ENCODE measurements around the gene KDELR3.

The KDELR3 gene

GRCh38 chr22:38467904-38468442 is at the start of gene KDELR3:
Gene KDELR3 (plus strand): TSS chr22:38468096. CDS start chr22:38468234, 138 bp downstream.
- in situ Hi-C loops (cut with HindIII; ENCODE audit: low sequenced_read_pairs), result no loop called here

- in situ Hi-C loops (cut with HindIII; ENCODE audit: low sequenced_read_pairs), result no loop called here
Measured at GRCh38 chr22:38418589-38418988, 49.3 kb upstream of the KDELR3 start.

GRCh38 chr22:38419121-38419857 is 48.6 kb upstream of the KDELR3 start:
- in situ Hi-C loops (cut with HindIII; ENCODE audit: low sequenced_read_pairs), result no loop called here

GRCh38 chr22:38419858-38420160 is 48.1 kb upstream of the KDELR3 start:
- in situ Hi-C loops (cut with HindIII; ENCODE audit: low sequenced_read_pairs), result no loop called here

- in situ Hi-C loops (cut with HindIII; ENCODE audit: low sequenced_read_pairs), result no loop called here
Measured at GRCh38 chr22:38420734-38421133, 47.2 kb upstream of the KDELR3 start.

GRCh38 chr22:38422611-38423511 is 45.0 kb upstream of the KDELR3 start:
- in situ Hi-C loops (cut with HindIII; ENCODE audit: low sequenced_read_pairs), result no loop called here

GRCh38 chr22:38423512-38424503 is 44.1 kb upstream of the KDELR3 start:
- in situ Hi-C loops (cut with HindIII; ENCODE audit: low sequenced_read_pairs), result no loop called here

GRCh38 chr22:38424525-38425080 is 43.3 kb upstream of the KDELR3 start:
- in situ Hi-C loops (cut with HindIII; ENCODE audit: low sequenced_read_pairs), result no loop called here

- in situ Hi-C loops (cut with HindIII; ENCODE audit: low sequenced_read_pairs), result no loop called here
Measured at GRCh38 chr22:38426628-38427027, 41.3 kb upstream of the KDELR3 start.

- in situ Hi-C loops (cut with HindIII; ENCODE audit: low sequenced_read_pairs), result no loop called here
Measured at GRCh38 chr22:38427465-38427864, 40.4 kb upstream of the KDELR3 start.

GRCh38 chr22:38427940-38428339 is 40.0 kb upstream of the KDELR3 start:
- in situ Hi-C loops (cut with HindIII; ENCODE audit: low sequenced_read_pairs), result no loop called here

- in situ Hi-C loops (cut with HindIII; ENCODE audit: low sequenced_read_pairs), result no loop called here
Measured at GRCh38 chr22:38428714-38429113, 39.2 kb upstream of the KDELR3 start.

- in situ Hi-C loops (cut with HindIII; ENCODE audit: low sequenced_read_pairs), result no loop called here
Measured at GRCh38 chr22:38429499-38430068, 38.3 kb upstream of the KDELR3 start.

GRCh38 chr22:38431266-38432010 is 36.5 kb upstream of the KDELR3 start:
- in situ Hi-C loops (cut with HindIII; ENCODE audit: low sequenced_read_pairs), result no loop called here

GRCh38 chr22:38432264-38432663 is 35.6 kb upstream of the KDELR3 start:
- in situ Hi-C loops (cut with HindIII; ENCODE audit: low sequenced_read_pairs), result no loop called here

- in situ Hi-C loops (cut with HindIII; ENCODE audit: low sequenced_read_pairs), result no loop called here
Measured at GRCh38 chr22:38433871-38434270, 34.0 kb upstream of the KDELR3 start.

GRCh38 chr22:38435010-38435409 is 32.9 kb upstream of the KDELR3 start:
- in situ Hi-C loops (cut with HindIII; ENCODE audit: low sequenced_read_pairs), result no loop called here

GRCh38 chr22:38435965-38436364 is 31.9 kb upstream of the KDELR3 start:
- in situ Hi-C loops (cut with HindIII; ENCODE audit: low sequenced_read_pairs), result no loop called here

GRCh38 chr22:38436629-38437395 is 31.1 kb upstream of the KDELR3 start:
- in situ Hi-C loops (cut with HindIII; ENCODE audit: low sequenced_read_pairs), result no loop called here
